ENCODE data around the gene USP28.
"Not testable (repeated sequence)": the region's sequence is repeated elsewhere in the genome, so short reads cannot be mapped to it uniquely, and the experiment has no call there.

USP28 gene

DNA sequence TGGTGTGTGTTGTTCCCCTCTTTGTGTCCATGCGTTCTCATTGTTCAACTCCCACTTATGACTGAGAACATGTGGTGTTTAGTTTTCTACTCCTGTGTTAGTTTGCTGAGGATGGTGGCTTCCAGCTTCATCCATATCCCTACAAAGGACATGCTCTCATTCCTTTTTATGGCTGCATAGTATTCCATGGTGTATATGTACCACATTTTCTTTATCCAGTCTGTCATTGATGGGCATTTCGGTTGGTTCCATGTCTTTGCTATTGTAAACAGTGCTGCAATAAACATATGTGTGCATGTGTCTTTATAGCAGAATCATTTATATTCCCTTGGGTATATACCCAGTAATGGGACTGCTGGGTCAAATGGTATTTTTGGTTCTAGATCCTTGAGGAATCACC lies 112.3 kb downstream of the USP28 start:
- DNase-seq: not testable (repeated sequence)

DNA sequence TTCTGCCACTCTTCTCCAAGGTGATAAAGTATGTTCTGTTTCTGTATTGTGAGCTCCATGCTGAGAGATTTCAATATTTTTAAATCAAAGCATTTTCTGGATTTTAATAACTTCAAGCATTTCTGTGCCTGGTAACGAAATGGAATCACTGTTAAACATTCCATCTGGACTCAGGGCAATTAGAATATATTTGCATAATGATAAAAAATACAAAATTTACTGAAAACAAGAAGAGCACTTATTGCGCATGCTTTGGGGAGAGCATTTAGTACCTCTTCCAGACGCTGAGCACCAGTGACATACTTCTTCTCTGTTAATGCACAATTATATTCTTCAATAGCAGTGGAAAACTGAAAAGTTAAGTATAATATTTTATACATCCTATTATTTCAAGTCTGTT lies 115.1 kb downstream of the USP28 start:
- DNase-seq: no peak

- DNase-seq: no peak
Observed at GRCh38 chr11:113752932-113753331, 122.4 kb downstream of the USP28 start.
